Stimulated activated CD8-positive, alpha-beta memory T cell treated with anti-CD3 and anti-CD28 coated beads, Interleukin-12 subunit alpha, Interleukin-12 subunit beta, amount 100 ng/mL, for 24 hours (primary cell): ENCODE results near the gene TMX1.
"Not testable (repeated sequence)": the region's sequence is repeated elsewhere in the genome, so short reads cannot be mapped to it uniquely, and the experiment has no call there.

Experiments
- DNase-seq: peaks from one replicate; pipeline ENCODE4 v3.0.0-alpha.2; 2020; ENCODE audit errors: extremely low read depth

Gene TMX1

GRCh38 chr14:51239813-51240803 lies at the start of gene TMX1:
Gene TMX1, plus strand, starts transcription at chr14:51240247. Its CDS starts 46 bp downstream, at chr14:51240293.
- DNase-seq, result peak; percentile 85

- DNase-seq, result no peak
Measured at GRCh38 chr14:51201890-51202289, 38.2 kb upstream of the TMX1 start.

DNA sequence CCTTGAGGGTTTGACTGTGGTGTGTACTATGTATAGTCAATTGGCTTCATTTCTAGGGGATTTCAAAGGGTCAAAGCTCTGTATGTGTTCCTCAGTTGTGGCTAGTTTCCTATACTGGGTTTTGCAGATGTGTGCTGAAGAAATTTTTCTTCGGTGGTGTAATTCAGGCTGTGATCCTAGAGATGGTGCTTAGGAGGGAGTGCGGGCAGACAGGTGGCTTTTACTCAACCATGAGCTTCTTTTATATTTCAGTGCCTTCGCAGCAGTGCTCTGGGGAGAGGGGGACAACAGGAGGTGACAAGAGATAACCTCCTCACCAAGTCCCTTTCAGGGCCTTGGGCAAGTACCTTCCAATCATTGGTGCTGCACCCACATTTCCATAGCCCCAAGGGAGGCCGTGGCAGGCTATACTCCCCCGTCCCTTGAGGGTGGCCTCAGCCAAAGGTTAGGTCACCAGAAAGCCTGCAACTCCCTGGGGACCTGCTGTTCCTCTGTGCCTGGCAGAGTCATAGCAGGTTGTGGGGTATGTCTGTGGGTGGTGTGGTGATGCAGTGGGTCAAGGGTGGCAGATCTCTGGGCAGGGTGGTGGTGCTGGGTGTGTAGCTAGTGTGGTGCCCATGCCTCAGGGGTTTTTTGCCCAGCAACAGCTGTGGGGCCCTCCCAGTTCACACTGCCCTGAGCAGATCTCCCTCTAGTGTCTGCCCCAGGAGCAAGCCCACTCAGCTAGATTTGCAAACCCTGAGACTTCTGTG lies 37.0 kb upstream of the TMX1 start:
- no peak for DNase-seq

- no peak for DNase-seq
Measured at GRCh38 chr14:51203881-51204280, 36.2 kb upstream of the TMX1 start.

DNA sequence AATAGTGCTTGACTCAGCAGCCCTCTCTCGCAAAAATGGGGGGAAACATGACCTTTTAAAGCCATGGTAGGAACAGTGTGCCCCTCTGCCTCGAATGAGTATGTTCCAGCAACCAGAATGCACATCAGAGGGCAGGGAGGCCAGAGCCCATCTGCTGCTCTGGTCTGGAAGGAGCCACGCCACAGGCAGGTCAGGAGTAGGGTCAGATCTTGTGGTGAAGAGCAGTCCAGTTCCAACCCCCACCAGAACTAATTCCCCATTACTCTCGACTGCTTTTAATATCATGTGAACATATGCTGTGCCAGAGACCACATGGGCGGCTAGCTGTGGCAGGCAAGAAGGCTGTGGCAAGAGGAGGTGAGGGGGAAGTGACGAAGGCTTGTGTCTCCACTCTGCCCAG lies 34.6 kb upstream of the TMX1 start:
- DNase-seq, result no peak

DNA sequence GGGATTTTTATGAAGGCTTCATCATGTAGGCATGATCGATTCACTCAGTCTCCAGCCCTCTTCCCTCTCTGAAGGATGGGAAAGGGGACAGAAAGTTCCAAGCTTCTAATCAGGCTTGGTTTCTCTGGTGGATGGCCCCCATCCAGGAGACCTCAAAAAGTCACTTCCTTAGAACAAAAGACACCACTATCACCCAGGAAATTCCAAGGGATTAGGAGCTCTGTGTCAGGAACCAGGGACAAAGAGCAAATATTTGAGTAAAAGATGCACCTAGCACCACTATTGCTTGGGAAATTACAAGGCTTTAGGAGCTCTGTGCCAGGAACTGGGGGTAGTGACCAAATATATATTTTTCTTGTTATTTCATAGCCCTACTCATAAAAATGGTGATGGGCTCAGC lies 33.6 kb upstream of the TMX1 start:
- DNase-seq, result no peak

- no peak for DNase-seq
Measured at GRCh38 chr14:51207621-51208020, 32.4 kb upstream of the TMX1 start.

DNA sequence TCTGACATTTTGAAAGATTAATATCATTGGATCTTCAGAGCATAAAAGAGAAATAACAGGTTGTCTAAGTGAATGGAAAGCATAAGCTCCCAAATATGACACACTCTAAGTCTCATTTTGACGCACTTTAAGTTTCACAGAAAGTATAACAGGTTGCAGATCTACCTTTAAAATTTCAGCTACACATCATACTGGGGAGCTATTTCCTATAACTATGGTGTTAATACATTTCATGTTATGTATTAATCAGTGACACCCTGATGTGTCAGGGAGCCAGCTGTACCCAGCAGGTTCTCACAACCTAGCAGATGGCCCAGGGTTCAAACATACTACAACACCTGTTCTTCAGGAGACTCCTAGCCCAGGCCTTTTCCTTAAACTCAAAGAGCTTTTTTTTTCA lies 31.1 kb upstream of the TMX1 start:
- DNase-seq, result no peak

- DNase-seq, result no peak
Measured at GRCh38 chr14:51209457-51209856, 30.6 kb upstream of the TMX1 start.

GRCh38 chr14:51210594-51210993 lies 29.5 kb upstream of the TMX1 start:
- no peak for DNase-seq

- DNase-seq, result no peak
Measured at GRCh38 chr14:51211149-51211548, 28.9 kb upstream of the TMX1 start.

GRCh38 chr14:51216602-51217001 lies 23.4 kb upstream of the TMX1 start:
- no peak for DNase-seq

- DNase-seq, result no peak
Measured at GRCh38 chr14:51219473-51220448, 20.3 kb upstream of the TMX1 start.

DNA sequence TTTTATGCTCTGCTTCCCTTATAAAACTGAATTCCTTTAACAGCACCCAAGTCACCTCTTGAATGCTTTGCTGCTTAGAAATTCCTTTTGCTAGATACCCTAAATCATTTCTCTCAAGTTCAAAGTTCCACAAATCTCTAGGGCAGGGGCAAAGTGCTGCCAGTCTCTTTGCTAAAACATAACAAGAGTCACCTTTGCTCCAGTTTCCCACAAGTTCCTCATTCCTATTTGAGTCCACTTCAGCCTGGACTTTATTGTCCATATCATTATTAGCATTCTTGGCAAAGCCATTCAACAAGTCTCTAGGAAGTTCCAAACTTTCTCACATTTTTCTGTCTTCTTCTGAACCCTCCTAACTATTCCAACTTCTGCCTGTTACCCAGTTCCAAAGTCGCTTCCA lies 16.6 kb upstream of the TMX1 start:
- not testable (repeated sequence) for DNase-seq

DNA sequence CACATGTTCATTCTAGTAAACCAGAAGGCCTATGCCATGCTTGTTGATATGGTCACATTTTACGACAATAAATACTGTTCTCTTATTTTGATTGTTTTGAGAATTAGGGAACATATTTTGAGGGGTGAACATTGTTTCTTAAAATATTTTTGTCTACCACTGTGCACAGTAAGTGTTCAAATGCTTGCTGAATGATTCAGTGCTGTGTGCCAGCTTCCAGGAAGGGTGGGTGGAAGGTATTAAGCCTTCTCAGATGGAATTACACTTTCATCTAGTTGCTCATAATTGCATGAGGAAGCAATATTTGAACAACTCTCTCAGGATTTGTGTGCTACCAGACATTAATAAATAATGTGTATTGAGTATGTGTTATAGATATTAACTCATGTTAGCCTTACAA lies 15.5 kb upstream of the TMX1 start:
- no peak for DNase-seq

DNA sequence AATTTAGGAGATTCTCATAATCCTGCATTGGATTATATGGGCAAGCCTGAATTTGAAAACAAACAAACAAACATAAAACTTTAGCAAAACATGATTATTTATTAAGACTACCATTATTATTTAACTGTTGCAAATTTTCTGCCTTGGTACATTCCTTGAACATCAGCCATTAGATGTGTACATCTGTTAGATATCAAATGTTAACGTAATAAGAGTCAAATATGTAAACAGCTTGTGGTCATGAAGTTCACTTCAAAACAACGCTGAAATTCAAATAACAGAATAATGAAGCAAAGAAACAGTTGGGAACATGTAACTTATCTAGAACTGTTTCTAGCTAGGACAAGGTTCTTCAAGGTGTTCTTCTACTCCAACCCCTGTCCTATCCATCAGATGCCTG lies 14.3 kb upstream of the TMX1 start:
- DNase-seq, result no peak

GRCh38 chr14:51228391-51228790 lies 11.7 kb upstream of the TMX1 start:
- DNase-seq, result no peak

DNA sequence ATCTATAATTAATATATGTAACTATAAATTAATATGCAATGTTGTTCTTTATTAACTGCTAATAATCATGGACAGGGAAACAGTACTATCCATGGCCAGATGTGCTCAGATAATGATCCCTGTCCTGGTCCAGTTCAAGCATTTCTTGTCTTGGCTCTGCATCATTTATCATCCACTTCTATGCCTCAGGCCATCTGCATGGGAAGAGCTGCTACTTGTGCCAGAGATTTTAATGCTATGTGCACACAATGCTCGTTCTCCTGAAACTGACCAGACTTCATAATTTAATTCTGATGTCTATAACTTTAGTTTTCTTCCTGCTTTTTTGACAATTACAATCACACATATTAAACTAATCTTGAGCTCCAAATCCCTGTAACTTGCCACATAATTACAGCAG lies 11.2 kb upstream of the TMX1 start:
- no peak for DNase-seq

DNA sequence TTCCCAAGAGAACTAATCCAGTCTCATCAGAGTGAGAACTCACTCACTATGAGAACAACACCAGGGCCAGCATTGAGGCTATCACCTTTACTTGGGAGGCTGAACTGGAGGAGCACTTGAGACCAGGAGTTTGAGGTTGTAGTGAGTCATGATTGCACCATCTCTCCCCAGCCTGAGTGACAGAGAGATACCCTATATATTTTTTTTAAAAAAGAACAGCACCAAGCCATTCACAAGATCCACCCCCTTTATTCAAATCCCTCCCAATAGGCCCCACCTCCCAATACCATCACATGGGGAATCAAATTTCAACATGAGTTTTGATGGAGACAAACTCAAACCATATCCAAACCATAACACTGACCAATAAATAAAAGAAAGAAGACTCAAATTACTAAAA lies 3.7 kb upstream of the TMX1 start:
- DNase-seq, result no peak

GRCh38 chr14:51240804-51241380 lies 845 bp downstream of the TMX1 start:
- no peak for DNase-seq
